Stomach (tissue), 4 donors: ENCODE data around the gene ISG15.

Source experiments
- EP300 ChIP-seq: sonication (generic); formaldehyde crosslinking; IDR thresholded peaks from one replicate; pipeline ENCODE4 v1.6.1; 2017; ENCODE audit warnings: antibody characterized with exemption
- POLR2A ChIP-seq, 4 donors: fragments of 450-650 bp; IDR thresholded peaks; one replicate each; pipeline ENCODE4 v1.6.1; 2016; ENCODE audit warnings: antibody characterized with exemption in 4 of 4, control low read depth in 2 of 4, mild to moderate bottlenecking in 1 of 4, moderate library complexity in 1 of 4
- POLR2AphosphoS5 ChIP-seq, 3 donors: sonication (generic); formaldehyde crosslinking; IDR thresholded peaks; one replicate each; pipeline ENCODE4 v1.6.1; 2016; ENCODE audit warnings: antibody characterized with exemption in 3 of 3
- TF ChIP-seq, protein P1 (sequence below), 7 experiments: fragments of 450-650 bp in 4 of 7; fragments of 200-600 bp in 3 of 7; sonication (generic) in 3 of 7; IDR thresholded peaks; one replicate each; pipeline ENCODE4 v1.5.1; 2016 to 2019; ENCODE audit warnings: antibody characterized with exemption in 7 of 7, control low read depth in 2 of 7, mild to moderate bottlenecking in 1 of 7

DNA sequence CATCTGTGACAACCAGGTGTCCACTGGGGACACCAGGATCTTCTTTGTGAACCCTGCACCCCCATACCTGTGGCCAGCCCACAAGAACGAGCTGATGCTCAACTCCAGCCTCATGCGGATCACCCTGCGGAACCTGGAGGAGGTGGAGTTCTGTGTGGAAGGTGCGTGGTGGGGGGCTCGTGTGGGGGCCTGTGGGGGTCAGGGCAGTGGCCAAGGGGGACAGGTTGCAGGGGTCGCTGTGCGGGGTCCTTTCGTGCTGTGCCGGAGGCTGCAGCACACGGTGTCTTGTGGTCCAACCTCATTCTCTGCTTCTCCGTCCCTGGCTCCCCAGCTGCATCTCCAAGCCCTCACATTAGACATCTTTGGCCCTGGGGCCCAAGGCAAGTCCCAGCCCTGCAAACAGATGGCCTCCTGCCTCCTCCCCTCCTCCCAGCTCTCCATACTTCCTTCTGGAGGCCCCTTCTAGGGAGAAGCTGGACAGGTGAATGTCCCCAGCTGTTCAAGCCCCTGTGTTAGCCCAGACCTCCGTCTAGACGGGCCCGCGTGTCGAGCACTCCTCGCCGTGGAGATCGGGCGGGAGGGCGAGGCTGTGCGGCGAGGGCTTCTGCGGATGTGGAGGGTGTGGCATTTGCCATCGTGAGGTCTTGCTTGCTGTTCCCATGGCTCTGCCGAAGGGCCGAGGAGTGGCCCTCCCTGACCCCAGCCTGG, 9.2 kb downstream of the ISG15 start:
- TF ChIP-seq, protein P1, sequence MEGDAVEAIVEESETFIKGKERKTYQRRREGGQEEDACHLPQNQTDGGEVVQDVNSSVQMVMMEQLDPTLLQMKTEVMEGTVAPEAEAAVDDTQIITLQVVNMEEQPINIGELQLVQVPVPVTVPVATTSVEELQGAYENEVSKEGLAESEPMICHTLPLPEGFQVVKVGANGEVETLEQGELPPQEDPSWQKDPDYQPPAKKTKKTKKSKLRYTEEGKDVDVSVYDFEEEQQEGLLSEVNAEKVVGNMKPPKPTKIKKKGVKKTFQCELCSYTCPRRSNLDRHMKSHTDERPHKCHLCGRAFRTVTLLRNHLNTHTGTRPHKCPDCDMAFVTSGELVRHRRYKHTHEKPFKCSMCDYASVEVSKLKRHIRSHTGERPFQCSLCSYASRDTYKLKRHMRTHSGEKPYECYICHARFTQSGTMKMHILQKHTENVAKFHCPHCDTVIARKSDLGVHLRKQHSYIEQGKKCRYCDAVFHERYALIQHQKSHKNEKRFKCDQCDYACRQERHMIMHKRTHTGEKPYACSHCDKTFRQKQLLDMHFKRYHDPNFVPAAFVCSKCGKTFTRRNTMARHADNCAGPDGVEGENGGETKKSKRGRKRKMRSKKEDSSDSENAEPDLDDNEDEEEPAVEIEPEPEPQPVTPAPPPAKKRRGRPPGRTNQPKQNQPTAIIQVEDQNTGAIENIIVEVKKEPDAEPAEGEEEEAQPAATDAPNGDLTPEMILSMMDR (IDR thresholded peaks at IDR 0.05) = no peak
- TF ChIP-seq POLR2A (IDR thresholded peaks at IDR 0.05) (no peak), EP300 (no peak), POLR2AphosphoS5 (IDR thresholded peaks at IDR 0.05) (no peak)
